Measurements from ENCODE around the gene CCDC69.
"Not testable (repeated sequence)": the region's sequence is repeated elsewhere in the genome, so short reads cannot be mapped to it uniquely, and the experiment has no call there.

The CCDC69 gene, protein sequence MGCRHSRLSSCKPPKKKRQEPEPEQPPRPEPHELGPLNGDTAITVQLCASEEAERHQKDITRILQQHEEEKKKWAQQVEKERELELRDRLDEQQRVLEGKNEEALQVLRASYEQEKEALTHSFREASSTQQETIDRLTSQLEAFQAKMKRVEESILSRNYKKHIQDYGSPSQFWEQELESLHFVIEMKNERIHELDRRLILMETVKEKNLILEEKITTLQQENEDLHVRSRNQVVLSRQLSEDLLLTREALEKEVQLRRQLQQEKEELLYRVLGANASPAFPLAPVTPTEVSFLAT

DNA sequence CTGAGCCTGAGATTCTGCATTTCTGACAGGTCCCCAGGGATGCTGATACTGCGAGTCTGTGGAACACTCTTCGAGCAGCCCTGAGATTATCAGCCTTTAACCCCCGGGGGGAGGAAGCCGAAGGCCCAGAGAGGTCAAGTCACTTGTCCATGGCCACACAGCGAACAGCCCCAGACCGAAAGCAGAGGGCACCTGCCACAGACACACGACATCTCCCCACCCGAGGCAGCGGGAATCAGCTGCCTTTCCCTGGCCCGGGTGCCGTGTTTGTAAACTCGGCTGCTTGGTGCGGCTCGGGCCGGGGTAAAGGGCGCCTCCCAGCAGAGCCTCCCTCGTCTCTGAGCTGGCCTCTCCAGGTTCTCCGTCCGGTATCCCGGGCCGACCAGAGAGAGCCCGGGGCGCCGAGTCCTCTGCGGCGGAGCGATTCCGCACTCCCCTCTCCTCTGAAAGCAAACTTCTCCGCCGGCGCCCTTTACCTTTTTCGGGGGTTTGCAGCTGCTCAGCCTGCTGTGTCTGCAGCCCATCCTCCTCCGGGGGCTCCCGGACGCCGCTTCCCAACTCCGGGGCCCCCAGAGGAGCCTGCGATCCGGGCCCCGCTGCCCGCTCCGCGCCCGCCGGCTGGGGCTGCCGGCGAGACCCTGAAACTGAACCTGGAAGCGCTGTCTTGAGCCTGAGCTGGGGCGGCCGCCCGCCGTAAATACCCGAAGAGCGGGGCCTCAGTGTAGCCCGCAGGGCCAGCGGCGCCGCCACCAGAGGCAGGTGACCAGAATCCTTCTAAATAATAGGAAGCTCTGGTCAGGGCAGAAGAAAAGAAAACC lies at the start of gene CCDC69:
CCDC69 (minus strand) TSS at position 646 of the 818 bp plus-strand sequence; CDS start at position 524, 122 bp downstream.
- no peak for DNase-seq

DNA sequence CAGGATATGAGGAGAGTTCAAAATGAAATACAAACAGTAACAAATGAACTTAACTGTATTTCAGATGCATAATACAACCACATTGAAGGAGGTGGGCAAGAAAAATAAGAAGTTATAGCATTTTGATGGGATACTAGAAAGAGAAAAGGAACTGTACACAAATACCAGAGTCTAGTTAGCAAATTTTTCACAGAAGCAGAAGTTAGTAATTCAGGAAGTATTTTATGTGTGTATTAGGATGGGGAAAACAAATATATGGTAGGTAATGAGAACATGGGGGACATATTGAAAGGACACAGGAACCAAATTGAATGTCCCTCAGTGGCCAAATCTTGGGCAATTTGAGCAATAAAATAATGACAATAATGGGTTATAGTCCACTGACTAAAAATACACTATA lies 47.4 kb upstream of the CCDC69 start:
- no peak for DNase-seq

DNA sequence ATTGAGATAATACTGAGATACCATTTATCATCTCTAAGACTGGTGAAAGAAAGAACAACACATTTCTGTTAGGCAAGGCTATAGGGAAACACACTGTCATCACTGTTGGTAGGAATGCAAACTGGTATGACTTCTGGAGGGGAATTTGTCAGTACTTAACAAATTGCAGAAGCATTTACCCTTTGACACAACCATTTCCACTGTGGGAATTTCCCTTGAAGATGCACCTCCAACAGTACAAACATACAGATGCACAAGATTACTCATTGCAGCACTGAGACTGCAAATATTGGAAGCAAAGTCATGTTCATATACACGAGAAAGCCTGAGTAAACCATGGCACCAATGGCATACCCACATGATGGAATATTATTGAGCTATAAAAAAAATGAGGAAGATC lies 46.7 kb upstream of the CCDC69 start:
- no peak for DNase-seq

DNA sequence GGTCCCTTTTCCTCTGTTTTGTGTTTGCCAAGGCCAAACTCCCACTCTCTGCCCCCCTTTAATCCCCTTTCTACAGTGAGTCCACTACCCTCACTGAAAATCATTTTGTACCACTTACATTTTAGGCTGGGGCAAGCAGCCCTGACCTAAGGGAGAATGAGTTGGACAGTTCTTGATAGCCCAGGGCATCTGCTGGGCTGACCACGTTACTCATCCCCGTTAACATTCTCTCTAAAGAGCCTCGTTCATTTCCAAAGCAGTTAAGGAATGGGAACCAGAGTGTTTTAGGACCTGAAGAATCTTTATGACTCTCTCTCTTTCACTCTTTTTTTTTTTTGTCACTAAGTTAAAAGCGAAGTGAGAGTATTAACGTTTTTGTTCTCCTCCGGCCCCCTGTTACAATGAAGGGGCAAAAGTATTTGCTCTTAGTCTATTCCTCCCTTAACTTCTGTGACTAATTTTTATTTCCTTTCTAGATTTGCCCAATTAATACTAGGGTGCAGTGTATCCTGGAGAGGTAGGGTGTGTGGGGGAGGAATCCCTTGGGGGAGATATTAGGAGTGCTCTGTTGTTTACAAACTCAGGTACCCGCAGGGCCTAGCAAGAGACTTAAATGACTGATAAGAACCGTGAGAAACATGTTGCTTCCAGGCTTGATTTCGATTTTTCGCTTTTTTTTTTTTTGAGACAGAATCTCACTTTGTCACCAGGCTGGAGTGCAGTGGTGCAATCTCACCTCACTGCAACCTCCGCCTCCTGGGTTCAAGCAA lies 43.8 kb upstream of the CCDC69 start:
- DNase-seq, result no peak

DNA sequence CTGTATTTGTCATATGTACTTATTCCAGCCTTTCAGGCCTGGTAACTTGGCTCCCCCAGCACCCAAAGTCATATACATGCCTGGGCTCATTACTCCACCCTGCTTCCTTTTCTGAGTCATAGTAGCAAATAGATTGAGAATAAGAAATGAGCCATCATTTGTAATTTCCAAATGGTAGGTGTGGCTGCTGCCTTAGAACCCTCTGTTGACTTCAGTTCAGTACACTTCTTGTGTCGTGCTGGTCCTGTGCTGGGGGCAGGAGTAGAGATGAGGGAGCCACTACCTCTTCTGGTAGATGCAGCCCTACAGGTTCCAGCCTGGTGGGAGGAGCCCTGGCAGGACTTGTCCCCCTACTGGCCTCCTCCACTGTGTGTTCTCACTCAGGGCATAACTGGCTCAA lies 40.2 kb upstream of the CCDC69 start:
- no peak for DNase-seq

DNA sequence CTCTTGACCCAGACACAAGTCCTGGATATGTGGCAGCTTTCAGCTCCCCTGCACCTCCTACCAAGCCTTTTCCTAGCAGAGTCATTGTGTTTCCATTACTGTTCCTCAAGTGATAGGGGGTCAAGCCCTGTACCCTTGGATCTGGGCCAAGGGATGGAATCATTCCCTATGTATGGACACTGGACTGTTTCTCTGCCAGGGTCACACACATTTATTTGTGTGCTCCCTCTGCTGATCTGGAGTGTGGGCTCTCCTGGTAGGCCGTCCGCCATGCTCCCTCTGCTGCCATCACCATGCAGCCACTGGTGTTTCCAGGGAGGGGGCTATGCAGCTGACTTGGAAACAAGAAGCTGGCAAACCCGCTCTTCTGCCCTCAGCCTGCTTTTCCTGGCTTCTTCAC lies 38.6 kb upstream of the CCDC69 start:
- no peak for DNase-seq

DNA sequence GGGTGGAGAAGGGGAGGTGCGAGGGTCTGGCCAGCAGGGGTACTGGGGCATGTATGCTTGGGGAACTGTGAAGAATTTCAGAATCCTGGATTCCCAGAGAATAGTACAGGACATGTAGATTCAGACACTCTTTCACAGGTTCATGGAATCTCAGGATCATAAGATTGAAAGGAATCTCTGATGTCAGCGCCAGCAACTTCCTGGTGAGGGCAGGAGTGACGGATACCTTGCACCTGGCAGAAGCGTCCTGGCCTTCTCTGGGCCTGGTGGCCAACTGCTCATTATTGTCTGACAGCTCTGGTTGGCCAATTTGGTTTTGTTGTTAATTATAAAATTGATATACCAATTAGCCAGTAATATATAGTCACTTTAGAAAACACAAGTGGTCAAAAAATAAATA lies 36.0 kb upstream of the CCDC69 start:
- no peak for DNase-seq

DNA sequence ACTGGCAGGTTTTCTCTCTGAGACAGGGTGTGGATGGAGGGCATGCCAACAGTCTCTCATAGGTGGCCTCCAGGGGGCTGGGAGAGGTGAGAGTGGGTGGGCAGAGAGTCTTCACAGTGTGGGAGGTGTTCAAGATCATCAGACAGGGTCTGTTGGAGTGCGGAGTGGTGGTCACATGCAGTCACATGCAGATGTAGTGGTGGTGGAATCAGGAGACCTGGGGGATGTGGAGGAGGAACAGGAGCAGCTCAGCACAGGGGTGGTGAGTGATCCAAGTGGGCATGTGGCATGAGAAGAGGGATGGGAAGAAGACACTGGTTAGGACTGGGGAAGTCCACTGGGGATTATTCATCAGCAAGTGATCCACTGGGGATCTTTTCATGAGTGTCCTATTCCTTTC lies 34.9 kb upstream of the CCDC69 start:
- no peak for DNase-seq

DNA sequence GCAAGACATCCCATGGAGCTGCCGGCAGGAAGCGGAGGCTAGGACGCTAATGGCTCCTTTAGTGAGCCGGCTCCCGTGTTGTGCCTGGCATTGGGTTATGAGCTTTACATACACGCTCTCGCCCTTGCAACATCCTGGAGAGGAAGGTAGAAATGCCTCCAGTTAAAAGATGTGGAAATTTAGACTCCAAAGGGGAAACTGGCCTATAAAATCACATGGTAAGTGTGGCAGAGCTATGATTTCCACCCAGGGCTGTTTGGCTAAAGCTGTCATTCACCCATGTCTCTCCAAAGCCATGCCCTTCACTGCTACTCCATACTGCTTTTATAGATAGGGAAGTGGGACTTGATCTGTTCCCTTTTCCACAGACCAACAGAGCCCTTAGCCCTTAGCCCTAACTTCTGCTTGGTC lies 34.3 kb upstream of the CCDC69 start:
- DNase-seq, result no peak

DNA sequence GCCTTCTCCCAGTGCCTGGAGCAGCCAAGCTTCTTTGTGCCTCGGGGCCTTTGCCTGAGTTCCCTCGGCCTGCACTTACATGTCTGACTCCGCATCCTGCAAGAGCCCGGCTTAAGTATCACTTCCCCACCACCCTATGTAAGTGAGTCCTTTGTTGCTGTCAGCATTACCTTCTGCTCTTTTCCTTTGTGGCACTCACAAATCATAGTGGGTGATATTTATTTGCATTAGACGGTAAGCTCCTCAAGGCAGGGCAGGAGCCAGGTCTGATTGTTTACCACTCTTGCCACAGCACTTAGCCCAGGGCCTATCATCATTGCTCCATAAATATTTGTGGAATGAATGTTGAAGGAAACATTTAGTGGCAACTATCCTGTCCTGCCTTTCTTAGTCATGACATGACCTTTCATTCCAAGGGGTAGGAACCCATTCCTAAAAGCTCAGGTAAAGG lies 33.9 kb upstream of the CCDC69 start:
- DNase-seq, result no peak

DNA sequence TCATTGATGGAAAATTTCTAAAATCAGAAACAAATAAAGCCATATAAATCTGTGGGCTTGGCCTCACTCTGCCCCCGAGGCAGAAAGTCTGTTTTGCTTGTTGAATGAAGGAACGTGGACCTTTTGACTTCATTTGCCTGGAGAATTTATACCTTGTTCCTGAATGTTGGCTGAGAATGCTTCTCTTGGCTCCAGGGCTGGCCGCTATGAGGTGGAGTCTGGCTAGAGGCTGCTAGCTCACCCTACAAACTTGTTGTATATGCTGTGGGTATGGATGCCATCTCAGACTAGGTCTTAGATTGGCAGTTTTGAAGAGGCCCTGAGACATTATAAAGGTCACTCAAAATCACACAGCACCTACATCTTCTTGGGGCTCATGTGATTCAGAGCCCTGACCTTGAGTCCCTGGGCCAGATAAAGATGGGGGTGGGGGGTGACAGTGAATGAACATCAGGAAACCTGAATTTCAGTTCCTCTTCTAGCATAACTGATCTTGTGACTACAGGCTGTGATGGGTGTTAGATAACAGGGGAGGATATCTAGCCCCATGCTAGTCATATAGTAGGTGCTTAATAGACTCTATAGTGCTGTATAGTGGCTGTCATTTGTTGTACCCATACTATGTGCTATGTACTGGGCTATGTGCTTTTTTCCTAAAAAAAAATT lies 31.9 kb upstream of the CCDC69 start:
- DNase-seq, result no peak

DNA sequence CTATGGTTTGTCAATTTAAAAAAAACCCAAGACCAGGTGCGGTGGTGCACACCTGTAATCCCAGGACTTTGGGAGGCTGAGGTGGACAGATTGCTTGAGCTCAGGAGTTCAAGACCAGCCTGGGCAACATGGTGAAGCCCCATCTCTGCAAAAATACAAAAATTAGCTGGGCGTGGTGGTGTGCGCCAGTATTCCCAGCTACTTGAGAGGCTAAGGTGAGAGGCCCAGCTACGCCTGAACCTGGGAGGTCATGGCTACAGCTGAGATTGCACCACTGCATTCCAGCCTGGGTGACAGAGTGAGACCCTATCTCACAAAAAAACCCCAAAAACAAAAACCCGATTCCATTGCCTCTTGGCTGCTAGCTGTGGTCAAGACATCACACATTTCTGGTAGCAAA lies 31.1 kb upstream of the CCDC69 start:
- DNase-seq, result not testable (repeated sequence)

DNA sequence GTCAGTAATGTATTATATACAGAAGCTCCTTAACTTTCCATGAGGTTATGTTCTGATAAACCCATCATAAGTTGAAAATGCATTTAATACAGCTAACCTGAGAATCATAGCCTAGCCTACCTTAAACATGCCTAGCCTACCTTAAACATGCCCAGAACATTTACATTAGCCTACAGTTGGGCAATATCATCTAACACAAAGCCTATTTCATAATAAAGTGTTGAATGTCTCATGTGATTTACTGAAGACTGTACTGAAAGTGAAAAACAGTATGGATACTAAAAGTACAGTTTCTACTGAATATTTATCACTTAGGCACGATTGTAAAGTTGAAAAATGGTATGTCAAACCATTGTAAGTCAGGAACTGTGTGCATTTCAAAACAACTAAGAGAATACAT lies 30.7 kb upstream of the CCDC69 start:
- DNase-seq, result no peak

DNA sequence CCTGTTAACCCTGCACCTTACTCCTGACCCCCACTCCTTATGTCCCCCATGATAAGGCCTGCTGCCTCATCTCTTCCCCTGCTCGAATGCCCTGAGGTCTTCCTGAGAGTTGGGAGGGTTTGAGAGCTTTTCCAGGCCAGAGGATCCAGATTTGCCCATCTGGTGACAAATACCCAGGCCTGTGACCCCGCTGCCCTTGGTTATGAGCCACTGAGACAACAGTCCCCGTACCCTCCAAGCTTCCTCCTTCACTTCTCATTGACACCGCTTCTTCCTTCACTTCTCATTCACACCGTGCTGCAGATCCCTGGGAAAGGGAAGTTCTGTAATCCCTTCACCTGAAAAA lies 29.7 kb upstream of the CCDC69 start:
- DNase-seq, result no peak

DNA sequence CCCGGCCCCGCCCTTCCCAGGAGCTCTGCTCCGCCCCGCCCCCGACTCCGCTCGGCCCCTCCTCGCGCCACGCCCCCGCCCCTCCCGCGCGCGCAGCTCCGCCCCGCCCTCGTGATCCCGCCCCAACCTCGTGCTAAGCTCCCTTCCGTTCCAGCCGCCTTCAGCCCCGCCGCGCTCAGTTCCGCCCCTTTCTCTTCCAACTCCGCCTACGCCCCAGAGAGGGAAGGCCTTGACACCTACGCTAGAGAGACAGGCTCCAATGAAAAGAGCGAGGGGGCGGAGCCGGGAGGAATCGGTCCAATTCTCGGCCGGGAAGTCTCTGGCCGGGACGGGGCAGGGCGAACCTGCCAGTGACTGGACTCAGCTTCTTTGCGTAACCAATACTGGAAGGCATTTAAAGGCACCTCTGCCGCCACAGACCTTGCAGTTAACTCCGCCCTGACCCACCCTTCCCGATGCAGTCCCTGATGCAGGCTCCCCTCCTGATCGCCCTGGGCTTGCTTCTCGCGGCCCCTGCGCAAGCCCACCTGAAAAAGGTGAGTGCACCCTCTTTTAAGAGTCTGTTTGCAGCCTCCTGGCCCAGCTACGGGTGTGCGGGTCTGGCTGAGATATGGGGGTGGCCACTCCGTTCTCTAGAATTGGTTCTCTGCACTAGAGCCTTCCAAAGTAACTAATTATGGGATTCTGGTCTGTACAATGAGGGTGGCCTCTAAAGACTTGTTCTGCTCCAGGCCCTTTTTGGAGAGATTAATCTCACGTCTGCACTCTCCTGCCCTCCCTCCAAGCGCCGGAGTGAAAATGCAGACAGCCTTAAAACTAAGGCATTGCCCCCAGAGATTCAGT lies 29.1 kb upstream of the CCDC69 start, which contains the start of gene GM2A:
GM2A (plus strand) TSS at position 424 of the 843 bp plus-strand sequence; CDS start at position 456, 32 bp downstream.
- DNase-seq, result peak; percentile 99

DNA sequence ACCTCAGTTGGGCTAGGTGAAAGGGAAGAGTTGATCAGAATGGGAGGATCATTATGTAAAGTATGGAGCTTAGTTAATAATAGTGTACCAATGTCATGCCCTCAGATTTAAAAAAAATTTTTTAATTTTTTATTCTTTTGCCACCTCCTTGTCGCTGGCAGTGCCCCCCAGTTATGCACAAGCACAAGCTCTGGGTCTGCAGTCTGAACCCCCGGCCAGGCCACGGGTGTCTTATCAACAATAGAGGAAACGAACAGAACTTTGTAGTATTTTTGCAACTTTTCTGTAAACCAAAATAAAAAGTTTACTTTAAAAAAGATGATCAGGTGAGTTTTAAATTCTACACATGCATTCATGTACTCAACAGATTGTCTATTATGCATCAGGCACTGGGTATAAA lies 27.7 kb upstream of the CCDC69 start:
- no peak for DNase-seq

DNA sequence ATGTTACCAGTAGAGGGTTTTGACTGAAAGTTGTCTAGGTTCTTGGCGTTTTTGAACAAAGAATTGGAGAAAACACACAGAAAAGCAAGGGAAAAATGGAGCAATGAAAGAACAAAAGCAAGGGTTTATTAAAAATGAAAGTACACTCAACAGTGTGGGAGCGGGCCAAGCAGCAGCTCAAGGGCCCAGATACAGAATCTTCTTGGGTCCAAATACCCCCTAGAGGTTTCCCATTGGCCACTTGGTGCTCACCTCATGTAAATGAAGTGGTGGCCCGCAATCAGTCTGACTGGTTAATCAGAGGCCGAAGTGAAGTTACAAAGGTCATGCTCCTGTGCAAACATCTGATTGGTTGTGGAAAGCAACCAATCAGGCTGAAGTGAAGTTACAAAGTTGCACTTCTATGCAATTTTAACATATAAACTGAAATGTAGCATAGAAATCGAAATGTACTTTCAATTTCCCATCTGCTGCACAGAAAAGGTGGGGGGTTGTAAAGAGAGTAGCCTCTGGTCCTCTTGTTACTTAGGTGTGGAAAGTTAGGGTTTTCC lies 27.2 kb upstream of the CCDC69 start:
- no peak for DNase-seq

DNA sequence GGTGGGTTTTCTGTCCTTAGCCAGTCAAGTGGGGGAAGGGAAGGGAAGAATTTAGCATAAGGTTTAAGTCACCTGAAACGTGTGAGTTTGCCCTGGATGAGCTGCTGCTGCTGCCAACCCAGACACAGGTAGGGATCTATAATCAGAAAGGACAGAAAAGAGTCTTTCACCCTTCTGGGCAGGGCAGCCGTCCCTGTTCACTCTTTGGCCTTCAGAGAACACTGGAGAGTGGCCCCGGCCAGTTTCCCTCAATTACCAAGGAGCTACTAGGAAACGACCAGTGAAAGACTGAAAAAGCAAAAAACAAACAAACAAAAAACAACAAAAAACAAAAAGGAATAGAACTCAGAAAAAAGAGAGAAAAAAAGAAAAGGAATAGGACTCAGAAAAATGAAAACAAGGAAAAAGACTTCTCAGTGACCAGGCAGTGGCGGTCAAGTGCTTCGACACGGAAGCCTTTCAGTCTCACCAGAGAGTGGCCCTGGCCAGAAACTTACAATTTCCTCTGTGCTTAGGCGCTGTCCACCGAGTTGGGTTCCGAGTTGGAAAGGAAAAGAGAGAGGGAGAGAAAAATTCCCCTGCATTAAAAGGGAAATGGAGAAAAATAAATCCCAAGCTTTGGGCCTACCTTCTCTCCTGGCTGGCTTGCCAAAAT lies 26.6 kb upstream of the CCDC69 start:
- DNase-seq, result no peak

DNA sequence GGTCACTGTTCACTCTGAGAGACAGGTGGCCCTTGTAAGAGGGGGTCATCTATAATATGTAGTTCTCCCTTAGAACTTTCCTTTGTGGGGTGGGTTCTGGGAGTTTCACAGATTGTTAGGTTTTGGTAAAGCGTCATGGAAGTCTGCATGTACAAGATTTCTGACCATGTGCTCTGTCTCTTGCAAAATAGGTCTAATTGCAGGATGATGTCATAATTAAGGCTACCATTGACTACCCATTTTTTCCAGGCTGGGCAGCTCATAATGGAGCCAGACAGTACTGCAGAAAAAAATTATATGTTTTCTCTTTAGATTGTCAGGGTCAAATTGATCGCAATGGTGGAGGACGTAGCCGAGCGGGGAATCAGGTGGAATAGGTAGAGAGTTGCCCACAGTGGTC lies 25.4 kb upstream of the CCDC69 start:
- DNase-seq, result no peak

DNA sequence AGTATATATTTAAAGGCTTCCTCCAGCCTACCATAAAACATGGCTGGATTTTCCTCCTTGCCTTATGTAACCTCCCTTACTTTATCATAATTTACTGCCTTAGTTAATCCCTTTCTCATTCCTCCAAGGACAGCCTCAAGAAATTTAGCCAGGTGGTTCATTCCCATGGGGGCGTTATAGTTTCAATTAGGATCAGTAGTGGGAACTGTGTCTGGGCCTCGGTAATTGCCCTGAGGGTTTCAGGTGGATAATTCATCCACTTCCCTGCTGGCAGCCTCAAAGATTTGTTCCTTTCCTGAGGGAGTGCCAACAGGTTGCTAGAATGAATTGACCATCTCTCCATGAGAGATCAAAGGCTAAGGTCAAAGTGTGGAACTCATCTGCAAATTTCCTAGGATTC lies 24.8 kb upstream of the CCDC69 start:
- peak; percentile 16 for DNase-seq

DNA sequence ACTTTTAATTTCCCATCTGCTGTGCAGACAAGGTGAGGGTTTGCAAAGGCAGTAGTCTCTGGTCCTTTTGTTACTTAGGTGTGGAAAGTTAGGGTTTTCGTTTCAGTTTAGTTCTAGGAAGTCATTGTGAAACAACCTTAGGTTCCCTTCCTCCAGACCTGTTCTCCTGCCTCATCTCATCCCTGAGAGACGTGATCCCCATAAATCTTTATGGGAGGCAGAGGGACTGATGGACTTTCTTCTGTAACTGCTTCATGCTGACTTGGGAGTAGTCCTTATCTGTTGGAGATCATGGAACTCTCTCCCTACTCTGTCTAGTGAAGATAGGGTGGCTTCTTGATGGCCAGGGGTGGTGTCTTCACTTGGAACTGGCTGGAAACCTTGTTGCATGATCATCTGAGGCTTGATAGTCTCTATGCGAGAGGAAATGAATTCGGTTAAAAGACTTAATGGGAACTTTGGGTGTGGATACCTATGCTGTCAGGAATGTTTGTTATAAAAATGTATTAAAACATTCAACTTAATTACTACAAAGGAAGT lies 21.9 kb upstream of the CCDC69 start:
- DNase-seq, result no peak
